ENCODE results near the gene ERLEC1.
"Not testable (repeated sequence)": the region's sequence is repeated elsewhere in the genome, so short reads cannot be mapped to it uniquely, and the experiment has no call there.

Gene ERLEC1

DNA sequence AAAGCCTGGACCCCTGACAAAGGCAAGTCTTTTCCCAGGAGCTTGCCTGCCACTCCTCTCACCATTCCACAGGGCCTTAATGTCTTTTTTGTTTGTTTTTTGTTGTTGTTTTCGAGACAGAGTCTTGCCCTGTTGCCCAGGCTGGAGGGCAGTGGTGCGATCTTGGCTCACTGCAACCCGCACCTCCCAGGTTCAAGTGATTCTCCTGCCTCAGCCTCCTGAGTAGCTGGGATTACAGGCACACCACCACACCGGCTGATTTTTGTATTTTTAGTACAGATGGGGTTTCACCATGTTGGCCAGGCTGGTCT lies 43.1 kb downstream of the ERLEC1 start:
- not testable (repeated sequence) for DNase-seq (ENCODE audit: low read depth in 2 of 2)

DNA sequence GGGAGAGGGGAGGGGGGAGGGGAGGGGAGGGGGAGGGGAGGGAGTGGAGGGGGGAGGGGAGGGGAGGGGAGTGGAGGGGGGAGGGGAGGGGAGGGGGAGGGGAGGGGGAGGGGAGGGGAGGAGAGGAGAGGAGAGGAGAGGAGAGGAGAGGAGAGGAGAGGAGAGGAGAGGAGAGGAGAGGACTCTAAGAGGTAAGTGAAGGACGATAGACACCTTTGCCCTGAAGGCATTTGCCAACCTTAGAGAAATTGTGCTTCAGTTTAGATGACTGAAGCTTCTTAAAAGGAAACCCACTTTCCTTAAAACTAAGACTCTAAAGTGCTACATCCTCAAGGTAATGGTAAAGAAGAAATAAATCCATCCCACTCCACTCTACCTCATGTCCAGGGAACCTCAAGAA lies 53.7 kb downstream of the ERLEC1 start:
- DNase-seq (ENCODE audit: low read depth in 2 of 2), result no peak

DNA sequence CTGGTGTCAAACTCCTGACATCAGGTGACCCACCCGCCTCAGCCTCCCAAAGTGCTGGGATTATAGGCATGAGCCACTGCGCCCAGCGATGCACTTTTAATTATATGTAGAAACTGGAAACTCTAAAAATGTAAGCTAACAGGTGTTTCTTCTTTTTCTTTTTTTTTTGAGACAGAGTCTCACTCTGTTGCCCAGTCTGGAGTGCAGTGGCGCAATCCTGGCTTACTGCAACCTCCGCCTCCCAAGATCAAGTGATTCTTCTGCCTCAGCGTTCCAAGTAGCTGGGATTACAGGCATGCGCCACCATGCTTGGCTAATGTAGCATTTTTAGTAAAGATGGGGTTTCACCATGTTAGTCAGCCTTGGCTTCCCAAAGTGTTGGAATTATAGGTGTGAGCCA lies 54.8 kb downstream of the ERLEC1 start:
- DNase-seq (ENCODE audit: low read depth in 2 of 2), result not testable (repeated sequence)

DNA sequence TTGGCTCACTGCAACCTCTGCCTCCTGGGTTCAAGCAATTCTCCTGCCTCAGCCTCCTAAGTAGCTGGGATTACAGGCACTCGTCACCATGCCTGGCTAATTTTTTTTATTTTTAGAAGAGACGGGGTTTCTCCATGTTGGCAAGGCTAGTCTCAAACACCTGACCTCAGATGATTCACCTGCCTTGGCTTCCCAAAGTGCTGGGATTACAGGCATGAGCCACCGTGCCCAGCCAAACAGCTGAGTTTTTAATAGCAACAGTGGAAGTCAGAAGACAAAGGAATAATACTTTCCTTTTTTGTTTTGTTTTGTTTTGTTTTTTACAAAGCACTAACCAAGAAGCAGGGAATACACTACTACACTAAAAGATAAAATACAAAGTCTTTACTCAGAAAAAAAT lies 56.0 kb downstream of the ERLEC1 start:
- no peak for DNase-seq (ENCODE audit: low read depth in 2 of 2)

DNA sequence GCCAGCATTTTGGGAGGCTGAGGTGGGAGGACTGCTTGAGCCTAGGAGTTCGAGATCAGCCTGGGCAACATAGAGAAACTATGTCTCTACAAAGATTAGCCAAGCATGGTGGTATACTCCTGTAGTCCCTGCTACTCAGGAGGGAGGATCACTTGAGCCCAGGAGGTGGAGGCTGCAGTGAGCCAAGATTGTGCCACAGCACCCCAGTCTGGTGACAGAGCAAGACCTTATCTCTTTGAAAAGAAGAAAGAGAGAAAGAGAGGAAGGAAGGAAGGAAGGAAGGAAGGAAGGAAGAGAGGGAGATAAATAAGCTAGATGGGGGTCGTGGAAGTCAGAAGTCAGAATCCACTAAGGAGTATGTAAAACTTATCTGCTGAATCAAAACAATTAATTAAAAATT lies 56.8 kb downstream of the ERLEC1 start:
- DNase-seq (ENCODE audit: low read depth in 2 of 2), result no peak

DNA sequence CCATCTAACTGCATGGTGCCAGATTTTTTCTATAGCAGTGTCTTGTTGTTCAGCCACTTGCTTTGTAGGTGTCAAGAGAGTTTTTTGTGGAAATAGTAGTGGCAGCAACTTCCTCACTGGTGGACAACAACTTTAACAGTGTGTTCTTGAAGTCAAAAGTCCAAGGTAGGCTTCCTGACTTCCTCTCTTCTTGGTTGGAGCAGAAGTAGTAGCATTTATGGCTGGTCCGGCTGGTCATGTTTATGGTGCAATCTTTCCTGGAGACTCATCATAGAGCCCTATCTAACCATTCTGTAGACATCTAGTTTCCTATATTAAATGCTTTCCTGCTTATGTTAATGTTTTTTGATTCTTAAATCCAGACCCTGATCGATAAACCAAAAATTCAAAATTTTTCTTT lies 61.2 kb downstream of the ERLEC1 start:
- no peak for DNase-seq (ENCODE audit: low read depth in 2 of 2)

DNA sequence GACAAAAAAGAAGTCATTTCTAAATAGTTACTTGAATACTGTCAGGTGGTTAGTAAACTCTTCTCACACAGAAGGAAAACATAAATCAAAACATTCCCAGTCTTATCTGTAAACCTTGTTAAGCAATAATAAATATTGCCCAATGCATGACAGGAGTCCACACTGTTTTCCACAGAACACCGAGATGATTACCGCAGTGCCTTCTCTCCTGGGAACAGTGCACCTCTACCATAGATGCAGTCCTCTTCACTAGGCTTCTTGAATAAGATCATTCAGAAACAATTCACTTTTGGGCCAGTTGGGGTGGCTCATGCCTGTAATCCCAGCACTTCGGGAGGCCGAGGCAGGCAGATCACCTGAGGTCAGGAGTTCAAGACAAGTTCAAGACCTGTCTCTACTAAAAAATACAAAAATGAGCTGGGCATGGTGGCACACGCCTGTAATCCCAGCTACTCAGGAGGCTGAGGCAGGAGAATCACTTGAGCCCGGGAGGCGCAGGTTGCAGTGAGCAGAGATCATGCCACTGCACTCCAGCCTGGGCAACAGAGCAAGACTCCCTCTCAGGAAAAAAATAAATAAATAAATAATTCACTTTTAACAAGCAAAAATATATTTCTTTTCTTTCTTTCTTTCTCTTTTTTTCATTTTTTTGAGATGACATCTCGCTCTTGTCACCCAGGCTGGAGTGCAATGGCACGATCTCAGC lies 64.4 kb downstream of the ERLEC1 start:
- not testable (repeated sequence) for DNase-seq (ENCODE audit: low read depth in 2 of 2)

DNA sequence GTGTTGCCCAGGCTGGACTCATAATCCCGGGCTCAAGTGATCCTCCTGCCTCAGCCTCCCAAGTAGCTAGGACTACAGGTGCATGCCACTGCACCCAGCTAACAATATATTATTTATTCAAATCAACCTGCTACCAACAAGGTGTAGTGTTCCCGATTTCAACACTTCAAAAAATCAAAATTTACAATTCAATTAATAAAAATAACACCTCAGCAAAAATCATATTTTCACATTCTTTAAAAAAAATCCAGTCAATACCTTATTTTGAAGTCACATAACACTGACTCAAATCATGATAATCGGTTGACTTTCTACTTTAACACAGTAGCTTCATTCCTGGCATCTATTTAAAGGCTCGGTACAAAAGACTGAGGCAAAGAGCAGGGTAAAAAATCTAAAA lies 65.7 kb downstream of the ERLEC1 start:
- DNase-seq (ENCODE audit: low read depth in 2 of 2), result no peak

DNA sequence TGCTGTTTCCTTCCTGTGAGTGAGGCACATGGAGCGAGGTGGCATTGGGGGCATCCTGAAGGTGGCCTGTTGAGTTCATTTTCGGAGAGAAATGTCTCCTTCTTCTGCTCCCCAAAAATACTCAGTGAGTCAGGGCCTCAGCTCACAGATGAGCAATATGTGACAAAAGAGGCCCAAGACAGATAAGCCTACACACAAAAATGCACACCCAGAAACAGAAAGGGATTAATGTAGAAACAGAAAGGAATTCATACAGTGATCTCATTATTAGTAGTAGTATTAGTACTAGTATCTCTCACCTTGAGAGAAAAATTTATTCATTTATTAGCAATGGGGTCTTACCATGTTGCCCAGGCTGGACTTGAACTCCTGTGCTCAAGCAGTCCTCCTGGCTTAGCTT lies 67.8 kb downstream of the ERLEC1 start:
- no peak for DNase-seq (ENCODE audit: low read depth in 2 of 2)

DNA sequence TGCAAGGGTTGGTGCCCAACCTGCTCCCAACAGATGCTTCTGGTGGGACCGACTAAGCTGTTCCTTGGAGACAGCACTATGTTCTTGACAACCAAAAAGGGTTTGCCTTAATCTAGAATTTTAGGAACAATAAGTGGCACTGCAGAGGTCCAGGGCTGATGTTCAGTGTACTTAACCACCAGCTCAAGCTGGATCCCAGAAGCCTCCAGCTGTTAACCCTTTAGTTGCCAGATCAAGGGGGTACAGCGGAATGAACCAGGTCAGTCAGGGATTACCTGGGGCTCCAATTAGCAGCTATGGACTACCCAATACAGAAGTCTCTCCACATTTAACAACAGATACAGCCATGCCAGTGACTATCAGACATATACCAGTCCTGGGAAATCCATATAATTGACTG lies 69.4 kb downstream of the ERLEC1 start:
- no peak for DNase-seq (ENCODE audit: low read depth in 2 of 2)

DNA sequence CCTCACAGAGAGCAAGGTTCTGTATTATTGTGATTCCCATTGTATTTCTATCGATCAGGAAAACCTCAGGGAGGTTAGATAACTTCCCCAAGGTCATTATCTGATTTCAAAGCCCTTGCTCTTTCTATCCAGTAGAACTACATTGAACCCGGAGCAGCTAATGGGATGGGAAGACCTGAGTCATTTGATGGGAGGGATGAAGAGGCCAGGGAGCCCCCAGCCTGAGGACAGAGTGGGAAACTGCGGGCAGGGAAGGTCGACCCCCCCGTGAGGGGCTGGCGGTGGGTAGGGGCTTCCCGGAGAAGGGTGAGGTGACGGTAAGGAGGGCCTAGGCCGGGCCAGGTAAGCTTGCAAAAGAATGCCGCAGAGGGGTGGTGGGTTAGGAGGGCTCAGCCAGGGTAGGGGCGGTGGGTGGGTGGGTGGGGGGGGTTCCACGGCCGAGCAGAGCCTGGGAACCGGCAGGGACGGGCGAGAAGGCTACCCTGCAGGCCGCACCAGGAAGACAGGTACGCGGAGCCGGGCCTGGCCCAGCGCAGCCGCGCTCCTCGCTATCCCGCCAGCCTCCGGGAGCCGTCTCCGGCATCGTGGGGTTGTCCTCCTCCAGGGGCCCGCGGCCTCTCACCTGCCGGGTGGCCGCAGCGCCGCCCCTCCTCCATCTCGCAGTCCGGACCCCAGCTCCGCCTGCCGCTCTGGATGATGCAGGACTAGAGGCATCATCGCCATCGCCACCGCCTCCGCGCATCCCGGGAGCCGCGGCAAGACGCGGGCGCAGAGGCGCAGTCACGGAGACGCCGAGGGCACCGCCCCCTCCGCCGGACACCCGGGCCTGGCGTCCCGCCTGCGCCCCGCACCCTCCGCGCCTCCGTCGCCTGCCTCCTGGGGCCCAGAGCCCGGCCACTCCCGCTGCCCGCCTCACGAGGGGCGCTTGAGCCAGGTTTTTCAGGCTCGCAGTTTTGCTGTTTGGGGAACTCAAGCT lies 72.7 kb downstream of the ERLEC1 start, which contains the start of gene GPR75:
TSS of gene GPR75 (minus strand) at position 762 of the 976 bp plus-strand sequence. CDS start 5,211 bp downstream, outside the sequence.
- no peak for DNase-seq (ENCODE audit: low read depth in 2 of 2)

DNA sequence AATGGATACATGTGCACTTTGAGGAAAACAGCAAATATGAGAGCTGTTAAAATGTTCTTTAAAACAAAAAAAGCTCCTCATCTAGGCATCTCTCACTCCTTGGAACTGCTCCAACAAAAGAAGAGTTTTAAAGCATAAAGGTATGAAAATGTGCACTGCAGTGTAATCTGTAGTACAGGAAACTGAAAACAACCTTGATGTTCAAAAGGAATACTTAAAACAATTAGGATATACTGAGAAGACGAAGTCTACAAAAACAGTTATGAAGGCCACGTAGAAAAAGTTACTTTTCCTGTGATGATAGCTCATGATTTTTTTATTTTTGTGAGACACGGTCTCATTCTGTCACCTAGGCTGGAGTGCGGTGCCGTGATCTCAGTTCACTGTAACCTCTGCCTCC lies 75.0 kb downstream of the ERLEC1 start:
- no peak for DNase-seq (ENCODE audit: low read depth in 2 of 2)

DNA sequence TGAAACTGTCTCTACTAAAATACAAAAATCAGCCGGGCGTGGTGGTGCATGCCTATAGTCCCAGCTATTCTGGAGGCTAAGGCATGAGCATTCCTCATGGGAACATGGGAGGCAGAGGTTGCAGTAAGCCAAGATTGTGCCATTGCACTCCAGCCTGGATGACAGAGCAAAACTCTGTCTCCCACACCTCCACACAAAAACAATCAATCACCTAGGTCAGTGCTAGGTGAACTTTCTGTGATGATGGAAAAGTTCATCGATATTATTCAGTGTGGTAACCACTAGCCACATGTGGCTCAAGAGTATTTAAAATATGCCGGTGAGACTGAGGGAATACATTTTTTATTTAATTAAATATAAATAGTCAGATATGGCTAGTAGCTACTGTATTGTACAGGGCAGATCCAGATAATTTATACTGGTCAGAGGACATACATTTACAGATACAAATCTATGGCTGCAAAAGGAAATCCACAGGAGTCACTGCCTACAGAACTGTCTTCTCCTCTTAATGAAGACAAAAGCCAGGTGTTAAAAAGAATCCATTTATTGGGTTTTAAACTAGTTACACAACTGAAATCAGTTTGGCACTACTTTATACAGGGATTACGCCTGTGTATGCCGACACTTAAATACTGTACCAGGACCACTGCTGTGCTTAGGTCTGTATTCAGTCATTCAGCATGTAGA lies 76.8 kb downstream of the ERLEC1 start:
- DNase-seq (ENCODE audit: low read depth in 2 of 2), result no peak

DNA sequence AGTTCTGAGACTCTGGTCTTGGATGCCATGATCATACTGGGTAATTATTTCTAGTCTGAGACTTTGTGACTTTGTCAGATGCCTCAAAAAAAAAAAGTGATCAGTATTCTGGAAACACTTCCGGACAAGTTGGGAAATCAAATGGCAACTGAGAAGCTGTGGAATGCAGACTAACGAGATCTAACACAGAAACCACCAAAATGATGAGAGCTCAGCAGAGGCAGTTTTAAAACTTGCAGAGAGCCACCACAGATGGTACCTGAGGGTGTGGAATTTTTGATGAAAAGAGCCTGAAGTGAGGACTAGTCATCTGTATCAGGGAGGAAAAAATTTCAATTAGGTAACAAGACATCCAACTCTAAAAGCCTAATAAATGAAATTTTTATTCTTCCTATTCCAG lies 78.4 kb downstream of the ERLEC1 start:
- no peak for DNase-seq (ENCODE audit: low read depth in 2 of 2)

DNA sequence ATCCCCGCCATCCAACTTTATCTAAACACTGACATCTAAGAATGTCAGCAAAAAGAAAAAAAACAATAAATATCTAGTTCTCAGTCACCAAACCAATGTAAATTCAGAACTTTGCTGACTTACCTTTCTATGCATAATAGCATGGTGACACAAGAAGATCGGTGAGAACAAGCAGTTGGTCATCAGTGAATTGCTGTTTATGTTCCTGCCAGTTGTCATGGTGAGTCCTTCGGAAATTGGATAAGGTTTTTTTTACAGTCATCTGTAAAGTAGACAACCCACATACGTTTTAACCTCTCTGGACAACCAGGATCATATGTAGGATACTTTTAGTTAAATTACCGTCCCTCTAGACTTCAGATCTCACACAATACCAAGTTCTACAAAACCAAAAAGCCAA lies 79.1 kb downstream of the ERLEC1 start:
- no peak for DNase-seq (ENCODE audit: low read depth in 2 of 2)

DNA sequence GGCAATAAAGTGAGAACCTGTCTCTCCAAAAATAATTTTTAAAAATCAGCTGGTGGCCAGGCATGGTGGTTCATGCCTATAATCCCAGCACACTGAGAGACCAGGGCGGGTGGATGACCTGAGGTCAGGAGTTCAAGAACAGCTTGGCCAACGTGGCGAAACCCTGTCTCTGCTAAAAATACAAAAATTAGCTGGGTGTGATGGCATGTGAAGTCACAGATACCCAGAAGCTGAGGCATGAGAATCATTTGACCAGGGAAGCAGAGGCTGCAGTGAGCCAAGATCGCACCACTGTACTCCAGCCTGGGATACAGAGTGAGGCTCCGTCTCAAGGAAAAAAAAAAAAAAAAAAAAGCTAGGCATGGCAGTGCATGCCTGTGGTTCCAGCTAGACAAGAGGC lies 80.3 kb downstream of the ERLEC1 start:
- no peak for DNase-seq (ENCODE audit: low read depth in 2 of 2)

DNA sequence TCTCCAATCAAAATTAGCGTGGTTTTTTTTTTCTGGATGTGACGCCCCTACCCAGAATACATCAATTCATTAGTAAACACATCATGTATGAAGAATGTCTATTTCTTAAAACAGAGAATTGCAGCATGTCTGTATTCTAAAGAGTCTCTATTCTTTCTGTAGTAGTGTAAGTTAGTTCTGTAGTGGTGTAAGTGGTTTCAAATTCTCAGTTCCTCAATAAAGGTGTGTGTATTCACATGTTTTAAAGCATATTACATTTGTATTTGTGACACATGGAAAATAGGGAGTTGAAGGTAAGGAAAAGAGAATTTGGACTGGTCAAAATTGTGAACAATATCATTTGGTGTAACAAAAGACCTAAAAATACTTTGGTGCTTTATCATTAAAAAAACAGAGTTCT lies 80.9 kb downstream of the ERLEC1 start:
- DNase-seq (ENCODE audit: low read depth in 2 of 2), result no peak

Measured in stimulated activated CD4-positive, alpha-beta T cell treated with anti-CD3 and anti-CD28 coated beads, Interleukin-15, amount 100 ng/mL, for 48 hours (primary cell).